Measurements from ENCODE around the gene MMP28. TPM values are rescaled to one million over a fixed set of nuclear protein-coding genes. Genes with fewer than 3 reads are reported as not detected.

Gene MMP28
- total RNA-seq, 4 donors from 2014 or later = 21.6 to 46.1 (median 42.7) TPM

DNA sequence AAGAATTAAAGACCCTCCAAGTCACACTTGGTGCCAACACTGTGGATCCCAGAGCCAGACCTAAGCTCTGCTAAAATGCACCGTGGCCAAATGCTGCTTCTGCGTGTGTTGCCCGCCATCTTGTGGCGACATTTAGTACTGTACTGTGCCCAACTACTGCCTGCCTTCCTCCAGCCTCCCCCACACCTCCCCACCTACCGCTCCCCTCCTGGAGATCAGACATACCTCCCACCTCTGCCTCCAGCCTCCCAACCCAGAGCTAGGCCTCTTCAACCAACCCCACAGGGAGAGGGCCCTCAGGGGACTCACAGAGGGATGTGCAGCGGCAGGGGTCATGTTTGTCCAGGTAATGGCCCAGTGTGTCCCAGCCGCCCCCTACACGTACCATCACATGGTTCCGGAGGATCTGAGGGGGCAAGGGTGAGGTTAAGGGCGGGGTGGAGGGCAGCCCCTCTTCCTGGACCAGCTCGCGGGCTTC is 47.9 kb downstream of the MMP28 start:
- TF ChIP-seq, protein P1, sequence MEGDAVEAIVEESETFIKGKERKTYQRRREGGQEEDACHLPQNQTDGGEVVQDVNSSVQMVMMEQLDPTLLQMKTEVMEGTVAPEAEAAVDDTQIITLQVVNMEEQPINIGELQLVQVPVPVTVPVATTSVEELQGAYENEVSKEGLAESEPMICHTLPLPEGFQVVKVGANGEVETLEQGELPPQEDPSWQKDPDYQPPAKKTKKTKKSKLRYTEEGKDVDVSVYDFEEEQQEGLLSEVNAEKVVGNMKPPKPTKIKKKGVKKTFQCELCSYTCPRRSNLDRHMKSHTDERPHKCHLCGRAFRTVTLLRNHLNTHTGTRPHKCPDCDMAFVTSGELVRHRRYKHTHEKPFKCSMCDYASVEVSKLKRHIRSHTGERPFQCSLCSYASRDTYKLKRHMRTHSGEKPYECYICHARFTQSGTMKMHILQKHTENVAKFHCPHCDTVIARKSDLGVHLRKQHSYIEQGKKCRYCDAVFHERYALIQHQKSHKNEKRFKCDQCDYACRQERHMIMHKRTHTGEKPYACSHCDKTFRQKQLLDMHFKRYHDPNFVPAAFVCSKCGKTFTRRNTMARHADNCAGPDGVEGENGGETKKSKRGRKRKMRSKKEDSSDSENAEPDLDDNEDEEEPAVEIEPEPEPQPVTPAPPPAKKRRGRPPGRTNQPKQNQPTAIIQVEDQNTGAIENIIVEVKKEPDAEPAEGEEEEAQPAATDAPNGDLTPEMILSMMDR (IDR thresholded peaks at IDR 0.05; ENCODE audit: low read depth) = no peak

DNA sequence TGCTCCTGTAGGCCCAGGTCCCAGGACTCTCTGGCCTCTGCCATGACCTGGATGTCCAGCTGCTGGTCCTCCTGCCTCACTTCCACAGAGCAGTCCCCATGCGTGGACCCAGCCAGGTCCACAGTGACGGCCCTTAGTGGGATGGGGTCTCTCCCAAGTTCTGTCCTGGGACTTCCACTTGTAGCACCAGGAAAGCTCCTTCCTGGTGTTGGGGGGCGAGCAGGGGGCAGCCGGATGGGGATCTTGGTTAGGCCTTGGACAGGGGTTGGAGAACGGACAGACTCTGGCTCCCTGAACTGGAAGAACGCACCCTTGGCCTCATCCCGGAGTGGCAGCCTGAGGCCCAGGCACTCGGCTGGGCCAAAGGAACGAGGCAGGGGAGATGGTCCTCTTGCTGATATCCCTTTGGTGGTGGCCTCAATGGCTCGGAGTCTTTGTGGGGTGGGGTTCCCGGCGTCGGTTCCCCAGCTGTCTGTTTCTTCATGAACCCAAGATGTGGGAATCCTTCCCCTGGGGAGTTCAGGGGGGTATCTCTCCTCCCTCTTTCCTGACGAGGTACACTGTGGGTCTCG is 49.6 kb downstream of the MMP28 start:
- TF ChIP-seq, protein P1 (IDR thresholded peaks at IDR 0.05; ENCODE audit: low read depth) = no peak

DNA sequence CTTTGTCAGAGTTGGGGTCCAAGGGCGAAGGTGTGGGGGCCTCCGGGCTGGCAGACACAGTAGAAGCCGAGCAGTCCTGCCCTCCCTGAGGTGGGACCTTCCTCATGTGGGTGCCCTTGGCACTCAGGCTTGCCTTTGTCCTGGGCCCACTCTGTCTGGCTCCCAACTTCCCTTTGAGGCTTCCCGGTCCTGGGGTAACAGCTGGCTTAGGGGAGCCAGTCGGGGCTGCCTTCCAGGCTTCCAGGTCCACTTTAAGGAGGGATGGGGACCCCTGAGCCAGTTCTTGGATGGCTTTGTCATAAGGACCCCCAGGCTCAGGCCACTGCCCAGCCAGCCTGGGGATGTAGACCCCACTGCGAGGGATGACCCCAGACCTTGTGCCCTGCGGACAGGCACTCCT is 50.2 kb downstream of the MMP28 start:
- TF ChIP-seq, protein P1 (IDR thresholded peaks at IDR 0.05; ENCODE audit: low read depth) = no peak

DNA sequence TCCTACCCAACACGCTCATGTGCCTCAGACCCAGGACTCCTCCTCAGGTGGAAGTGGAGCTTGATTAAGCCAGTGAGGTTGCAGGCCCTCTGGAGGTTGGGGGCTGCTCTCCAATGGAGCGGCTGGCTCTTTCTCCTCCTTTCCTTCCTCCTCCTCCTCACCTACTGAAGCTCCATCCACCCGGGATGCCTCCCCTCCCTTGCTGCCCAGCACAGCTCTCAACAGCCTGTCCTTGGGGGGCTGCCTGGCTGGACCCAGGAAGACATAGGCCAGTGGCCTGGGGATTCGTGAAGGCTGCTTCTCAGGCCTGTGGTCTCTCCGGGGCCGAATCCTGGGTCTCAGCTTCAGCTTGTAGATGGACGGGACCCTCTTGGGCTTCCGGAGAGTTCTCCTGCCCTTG is 50.6 kb downstream of the MMP28 start:
- TF ChIP-seq, protein P1 (IDR thresholded peaks at IDR 0.05; ENCODE audit: low read depth) = no peak

DNA sequence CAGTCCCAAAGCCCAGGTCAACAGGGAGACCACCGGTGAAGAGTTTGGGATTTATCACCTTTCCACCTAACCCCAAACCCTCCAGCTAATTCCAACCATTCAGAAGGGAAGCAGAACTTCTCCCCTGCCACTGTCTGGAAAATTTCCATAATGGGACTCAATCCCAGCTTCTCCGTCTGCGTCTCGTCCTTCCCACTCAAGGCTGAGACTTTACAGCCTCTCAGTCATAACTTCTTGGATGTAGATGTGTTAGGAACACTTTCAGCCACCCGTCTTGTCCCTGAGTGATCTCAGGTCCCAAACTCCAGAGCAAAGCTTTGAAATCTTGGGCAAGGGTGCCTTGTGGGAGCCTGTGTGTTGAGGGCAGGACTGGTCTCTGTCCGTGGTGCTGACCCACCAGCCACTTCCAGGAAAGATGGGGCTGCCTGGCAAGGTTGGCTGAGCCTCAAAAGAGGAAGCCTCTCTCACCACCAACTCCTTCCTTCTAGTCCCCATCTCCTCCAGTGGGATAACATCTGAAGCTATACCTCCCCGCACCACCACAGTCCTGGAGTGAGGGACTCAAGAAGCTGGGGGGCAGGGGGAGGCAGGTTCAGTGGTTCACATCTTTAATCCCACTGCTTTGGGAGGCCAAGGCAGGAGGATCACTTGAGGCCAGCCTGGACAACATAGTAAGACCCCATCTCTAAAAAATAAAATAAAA is 51.7 kb downstream of the MMP28 start:
- TF ChIP-seq, protein P1 (IDR thresholded peaks at IDR 0.05; ENCODE audit: low read depth) = no peak

DNA sequence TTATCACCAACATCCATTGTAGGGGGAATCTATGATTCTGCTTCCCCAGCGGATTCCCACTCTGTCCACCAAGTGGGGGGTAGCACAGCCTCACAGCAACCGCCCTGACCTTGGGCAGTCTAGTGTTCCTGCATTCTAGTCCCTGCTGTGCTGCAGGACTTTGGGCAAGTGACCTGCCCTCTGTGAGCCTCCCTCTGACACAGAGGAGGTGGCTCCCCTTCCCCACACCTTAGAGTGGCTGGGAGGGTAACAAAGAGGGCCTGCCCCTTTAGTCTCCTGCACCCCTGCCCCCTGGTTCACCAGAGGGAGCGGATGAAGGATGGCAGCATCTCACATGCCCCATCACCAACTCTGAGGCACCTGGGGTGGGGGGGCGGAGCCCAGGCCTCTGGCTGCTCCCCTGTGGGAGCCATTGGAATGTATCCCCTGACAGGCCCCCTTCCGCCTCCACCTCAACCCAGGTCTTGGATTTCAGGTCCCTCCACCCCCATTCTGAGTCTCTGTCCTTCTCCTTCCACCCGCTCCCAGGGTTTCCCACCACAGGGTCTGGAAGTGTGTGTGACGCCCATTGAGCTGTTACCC is 52.5 kb downstream of the MMP28 start:
- TF ChIP-seq, protein P1 (IDR thresholded peaks at IDR 0.05; ENCODE audit: low read depth) = no peak

- TF ChIP-seq, protein P1 (IDR thresholded peaks at IDR 0.05; ENCODE audit: low read depth) = no peak
These were observed 52.9 kb downstream of the MMP28 start for GRCh38 chr17:35742496-35742895.

Data from subcutaneous adipose tissue (tissue), 4 donors.